C4-2B (cell line): ENCODE data around the gene SPAG4.

Source experiments
- ZFX ChIP-seq: fragments of 450-650 bp; IDR thresholded peaks from 2 replicates; pipeline ENCODE4 v1.6.1; 2017
- TF ChIP-seq, protein P1 (sequence below): fragments of 450-650 bp; conservative IDR thresholded peaks from 2 replicates; pipeline ENCODE4 v1.5.1; 2017; ENCODE audit warnings: mild to moderate bottlenecking

DNA sequence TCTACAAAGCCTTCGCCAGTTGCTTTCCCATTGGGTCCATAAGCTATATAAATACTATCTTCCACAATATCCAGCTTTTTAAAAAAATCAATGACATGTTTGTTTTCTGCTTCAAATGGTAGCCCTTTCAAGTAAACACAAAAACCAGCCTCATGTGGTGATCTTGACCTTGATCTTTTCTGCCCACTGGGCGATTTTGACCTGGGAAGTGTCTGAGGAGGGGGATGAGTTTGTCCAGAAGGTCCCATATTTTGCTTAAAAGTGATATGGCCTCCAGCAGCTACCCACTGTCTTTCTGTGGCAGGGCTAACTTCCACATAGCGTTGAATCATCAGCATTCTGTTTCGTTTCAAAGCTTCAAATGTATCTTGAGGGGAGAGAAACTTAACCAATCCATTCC is 38.3 kb downstream of the SPAG4 start:
- TF ChIP-seq, protein P1, sequence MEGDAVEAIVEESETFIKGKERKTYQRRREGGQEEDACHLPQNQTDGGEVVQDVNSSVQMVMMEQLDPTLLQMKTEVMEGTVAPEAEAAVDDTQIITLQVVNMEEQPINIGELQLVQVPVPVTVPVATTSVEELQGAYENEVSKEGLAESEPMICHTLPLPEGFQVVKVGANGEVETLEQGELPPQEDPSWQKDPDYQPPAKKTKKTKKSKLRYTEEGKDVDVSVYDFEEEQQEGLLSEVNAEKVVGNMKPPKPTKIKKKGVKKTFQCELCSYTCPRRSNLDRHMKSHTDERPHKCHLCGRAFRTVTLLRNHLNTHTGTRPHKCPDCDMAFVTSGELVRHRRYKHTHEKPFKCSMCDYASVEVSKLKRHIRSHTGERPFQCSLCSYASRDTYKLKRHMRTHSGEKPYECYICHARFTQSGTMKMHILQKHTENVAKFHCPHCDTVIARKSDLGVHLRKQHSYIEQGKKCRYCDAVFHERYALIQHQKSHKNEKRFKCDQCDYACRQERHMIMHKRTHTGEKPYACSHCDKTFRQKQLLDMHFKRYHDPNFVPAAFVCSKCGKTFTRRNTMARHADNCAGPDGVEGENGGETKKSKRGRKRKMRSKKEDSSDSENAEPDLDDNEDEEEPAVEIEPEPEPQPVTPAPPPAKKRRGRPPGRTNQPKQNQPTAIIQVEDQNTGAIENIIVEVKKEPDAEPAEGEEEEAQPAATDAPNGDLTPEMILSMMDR: no peak
- TF ChIP-seq ZFX: no peak
